Muscle layer of colon (tissue), 2 donors: ENCODE results near the gene HIVEP1.

Experiments
- H3K27ac ChIP-seq: one replicate; pipeline ENCODE4 v1.7.0; 2013; ENCODE audit warnings: low read depth, mild to moderate bottlenecking, low read length, moderate library complexity
- H3K27me3 ChIP-seq, 2 donors: one replicate each; pipeline ENCODE4 v1.7.0; 2013; ENCODE audit warnings: low read length in 2 of 2, mild to moderate bottlenecking in 2 of 2; ENCODE audit not compliant: insufficient read depth in 2 of 2, control insufficient read depth in 1 of 2
- H3K36me3 ChIP-seq: one replicate; pipeline ENCODE4 v1.7.0; 2013; ENCODE audit warnings: mild to moderate bottlenecking, low read length; ENCODE audit not compliant: insufficient read depth
- H3K4me1 ChIP-seq: one replicate; pipeline ENCODE4 v1.7.0; 2013; ENCODE audit warnings: mild to moderate bottlenecking, low read length; ENCODE audit not compliant: insufficient read depth
- H3K4me3 ChIP-seq, 2 donors: one replicate each; pipeline ENCODE4 v1.7.0; 2013; ENCODE audit warnings: low read length in 2 of 2, low read depth in 1 of 2, mild to moderate bottlenecking in 1 of 2, moderate library complexity in 1 of 2
- H3K9ac ChIP-seq: one replicate; pipeline ENCODE4 v1.7.0; 2013; ENCODE audit warnings: low read length
- H3K9me3 ChIP-seq: one replicate; pipeline ENCODE4 v1.7.0; 2013; ENCODE audit warnings: mild to moderate bottlenecking, low read length
- donor health status: abdominal sarcoma.
- donor health status: Adenocarcinoma of cecum.

HIVEP1 gene

DNA sequence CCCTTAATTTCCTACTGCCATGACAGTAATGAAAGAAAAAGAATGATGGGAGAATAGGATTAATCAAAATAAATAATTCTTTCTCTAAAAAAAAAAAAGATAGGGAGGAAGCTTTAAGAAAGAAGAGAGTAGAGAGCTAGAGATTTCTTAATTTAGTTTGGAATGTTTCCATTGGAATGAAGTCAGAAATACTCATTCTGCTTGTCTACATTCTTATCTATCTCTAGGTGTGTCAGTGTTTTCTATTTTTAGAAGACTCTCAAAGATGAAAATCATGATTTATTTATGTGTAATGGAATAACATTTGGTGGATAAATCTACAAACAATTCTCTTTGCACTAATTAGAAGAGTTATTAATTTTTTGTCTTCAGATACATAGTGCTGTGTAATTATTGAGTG, 38.0 kb upstream of the HIVEP1 start:
- H3K27me3 ChIP-seq, result no peaks in the 10 kb centered on the region
- no peaks in the 10 kb centered on the region for H3K9me3 ChIP-seq
- no peak overlapping the region for H3K4me3 ChIP-seq
- H3K36me3 ChIP-seq, result no peaks in the 10 kb centered on the region
- H3K27ac ChIP-seq, result no peak overlapping the region
- no peak overlapping the region for H3K9ac ChIP-seq
- peaks cover 5% of the 10 kb centered on the region for H3K4me1 ChIP-seq

DNA sequence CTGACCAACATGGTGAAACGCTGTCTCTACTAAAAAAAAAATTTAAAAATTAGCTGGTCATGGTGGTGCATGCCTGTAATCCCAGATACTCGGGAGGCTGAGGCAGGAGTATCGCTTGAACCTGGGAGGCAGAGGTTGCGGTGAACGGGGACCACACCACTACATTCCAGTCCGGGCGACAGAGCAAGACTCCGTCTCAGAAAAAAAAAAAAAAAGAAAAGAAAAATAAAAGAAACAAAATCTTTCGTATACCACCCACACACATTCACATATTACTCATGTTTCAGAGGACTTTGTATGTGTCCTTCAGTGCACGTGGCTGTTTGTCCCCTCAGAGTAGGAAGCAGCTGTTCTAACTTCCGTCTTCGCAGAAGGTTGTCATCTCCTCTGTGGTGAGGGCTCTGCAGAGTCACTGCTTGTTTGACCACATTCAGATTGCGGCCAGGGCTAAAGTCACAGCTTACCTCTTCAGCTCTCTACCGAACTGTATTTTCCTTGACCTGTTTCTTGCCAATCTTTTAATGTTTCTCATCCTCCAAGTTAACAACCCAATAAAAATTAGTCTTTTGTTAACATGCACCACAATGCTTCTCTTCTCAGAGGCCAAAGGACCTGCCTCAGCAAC, 36.6 kb upstream of the HIVEP1 start:
- Histone ChIP-seq H3K4me1 (no peaks in the 10 kb centered on the region), H3K36me3 (no peaks in the 10 kb centered on the region), H3K9me3 (no peaks in the 10 kb centered on the region), H3K4me3 (no peak overlapping the region), H3K27ac (no peak overlapping the region), H3K27me3 (no peaks in the 10 kb centered on the region), H3K9ac (no peak overlapping the region)

- H3K9ac ChIP-seq, result no peak overlapping the region
- H3K36me3 ChIP-seq, result no peaks in the 10 kb centered on the region
- no peak overlapping the region for H3K27ac ChIP-seq
- no peak overlapping the region for H3K4me3 ChIP-seq
- H3K9me3 ChIP-seq, result no peaks in the 10 kb centered on the region
- no peaks in the 10 kb centered on the region for H3K27me3 ChIP-seq
- H3K4me1 ChIP-seq, result no peaks in the 10 kb centered on the region
Measured at GRCh38 chr6:11976489-11976888, 35.6 kb upstream of the HIVEP1 start.

- Histone ChIP-seq H3K36me3 (no peaks in the 10 kb centered on the region), H3K9ac (no peak overlapping the region), H3K27ac (no peak overlapping the region), H3K4me1 (no peaks in the 10 kb centered on the region), H3K4me3 (no peak overlapping the region), H3K9me3 (no peaks in the 10 kb centered on the region), H3K27me3 (no peaks in the 10 kb centered on the region)
Measured at GRCh38 chr6:11977193-11977592, 34.9 kb upstream of the HIVEP1 start.

GRCh38 chr6:11977738-11978137, 34.4 kb upstream of the HIVEP1 start:
- Histone ChIP-seq H3K36me3 (no peaks in the 10 kb centered on the region), H3K9me3 (no peaks in the 10 kb centered on the region)

GRCh38 chr6:11978169-11978987, 33.7 kb upstream of the HIVEP1 start:
- Histone ChIP-seq H3K4me3 (no peak overlapping the region), H3K9me3 (no peaks in the 10 kb centered on the region), H3K36me3 (no peaks in the 10 kb centered on the region), H3K4me1 (no peaks in the 10 kb centered on the region), H3K9ac (no peak overlapping the region), H3K27me3 (no peaks in the 10 kb centered on the region), H3K27ac (no peak overlapping the region)

More at GRCh38 chr6:11977738-11978137, 34.4 kb upstream of the HIVEP1 start:
- Histone ChIP-seq H3K27me3 (no peaks in the 10 kb centered on the region), H3K9ac (no peak overlapping the region), H3K27ac (no peak overlapping the region), H3K4me3 (no peak overlapping the region), H3K4me1 (no peaks in the 10 kb centered on the region)

DNA sequence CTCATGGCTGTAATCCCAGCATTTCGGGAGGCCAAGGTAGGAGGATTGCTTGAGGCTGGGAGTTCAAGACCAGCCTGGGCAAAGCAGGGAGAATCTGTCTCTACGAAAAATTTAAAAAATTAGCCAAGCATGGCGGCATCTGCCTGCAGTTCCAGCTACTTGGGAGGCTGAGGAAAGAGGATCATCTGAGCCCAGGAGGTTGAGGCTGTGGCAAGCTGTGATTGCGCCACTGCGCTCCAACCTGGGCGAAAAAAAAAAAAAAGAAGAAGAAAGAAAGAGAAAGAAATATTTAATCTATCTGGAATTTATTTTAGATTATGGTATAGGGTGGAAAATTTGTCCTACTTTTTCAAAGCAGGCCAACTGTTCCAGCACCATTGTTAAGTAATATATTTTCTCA, 32.2 kb upstream of the HIVEP1 start:
- H3K27me3 ChIP-seq, result no peaks in the 10 kb centered on the region
- no peak overlapping the region for H3K4me3 ChIP-seq
- H3K27ac ChIP-seq, result no peak overlapping the region
- no peaks in the 10 kb centered on the region for H3K36me3 ChIP-seq
- H3K9ac ChIP-seq, result no peak overlapping the region
- no peaks in the 10 kb centered on the region for H3K4me1 ChIP-seq
- no peaks in the 10 kb centered on the region for H3K9me3 ChIP-seq

DNA sequence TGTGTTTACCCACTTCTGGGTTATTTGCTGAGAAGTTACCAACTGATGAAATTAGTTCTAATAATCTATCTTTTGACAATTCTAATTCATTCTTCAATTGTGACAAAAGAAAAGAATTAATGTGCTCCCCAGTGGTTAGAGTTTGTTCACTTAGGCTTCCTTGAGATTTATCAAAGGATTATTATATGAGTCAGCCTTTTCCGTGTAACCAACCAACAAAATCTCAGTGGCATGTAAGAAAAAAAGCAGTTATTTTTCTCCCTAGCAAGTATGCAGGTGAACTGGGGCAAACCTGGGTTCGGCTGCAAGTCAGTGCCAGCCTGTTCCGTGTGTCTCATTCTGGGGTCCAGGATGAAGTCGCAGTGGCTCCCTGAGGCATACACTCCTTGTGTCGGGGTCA, 28.8 kb upstream of the HIVEP1 start:
- no peaks in the 10 kb centered on the region for H3K27me3 ChIP-seq

DNA sequence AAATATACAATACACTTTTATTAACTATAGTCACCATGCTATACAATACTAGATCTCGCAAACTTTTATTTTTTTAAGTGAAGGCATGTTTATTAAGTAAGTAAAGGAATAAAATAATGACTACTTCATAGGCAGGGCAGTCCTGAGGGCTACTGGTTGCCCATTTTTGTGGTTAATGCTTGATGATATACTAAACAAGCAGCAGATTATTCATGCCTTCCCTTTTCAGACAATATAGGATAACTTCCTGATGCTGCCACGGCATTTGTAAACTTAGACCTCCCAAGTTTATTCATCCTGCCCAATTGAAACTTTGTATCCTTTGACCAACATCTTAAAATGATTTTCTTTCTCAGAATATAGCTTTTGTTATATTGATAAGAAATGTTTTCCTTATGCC, 24.7 kb upstream of the HIVEP1 start:
- Histone ChIP-seq H3K27me3 (no peaks in the 10 kb centered on the region), H3K4me3 (no peak overlapping the region), H3K36me3 (no peaks in the 10 kb centered on the region), H3K9ac (no peak overlapping the region), H3K4me1 (no peaks in the 10 kb centered on the region), H3K9me3 (no peaks in the 10 kb centered on the region), H3K27ac (no peak overlapping the region)

More for the DNA sequence above, 28.8 kb upstream of the HIVEP1 start:
- Histone ChIP-seq H3K36me3 (no peaks in the 10 kb centered on the region), H3K4me1 (no peaks in the 10 kb centered on the region), H3K27ac (no peak overlapping the region), H3K9ac (no peak overlapping the region), H3K4me3 (no peak overlapping the region), H3K9me3 (no peaks in the 10 kb centered on the region)

GRCh38 chr6:11989386-11989785, 22.7 kb upstream of the HIVEP1 start:
- Histone ChIP-seq H3K27me3 (no peaks in the 10 kb centered on the region), H3K36me3 (no peaks in the 10 kb centered on the region), H3K9me3 (no peaks in the 10 kb centered on the region), H3K4me1 (no peaks in the 10 kb centered on the region), H3K4me3 (no peak overlapping the region), H3K27ac (no peak overlapping the region), H3K9ac (no peak overlapping the region)

- H3K4me1 ChIP-seq, result no peaks in the 10 kb centered on the region
- H3K27me3 ChIP-seq, result no peaks in the 10 kb centered on the region
- no peak overlapping the region for H3K4me3 ChIP-seq
- H3K9ac ChIP-seq, result no peak overlapping the region
- no peaks in the 10 kb centered on the region for H3K36me3 ChIP-seq
- H3K27ac ChIP-seq, result no peak overlapping the region
- no peaks in the 10 kb centered on the region for H3K9me3 ChIP-seq
Measured at GRCh38 chr6:11992086-11992485, 20.0 kb upstream of the HIVEP1 start.
